ENCODE results near the gene CAMK2D. TPM values are rescaled to one million over a fixed set of nuclear protein-coding genes. Genes with fewer than 3 reads are reported as not detected.
A peak's percentile ranks its signal among the peaks of the same experiment; 100 is the strongest.

The CAMK2D gene
- total and polyA plus RNA-seq, 7 donors: 24.3 to 78.1 (median 54.0) TPM

- Histone ChIP-seq H3K4me3 (no peak overlapping the region), H3K4me1 (peaks cover 0 to 20% (median 15%) of the 10 kb centered on the region in 4 donors), H3K27ac (peak overlapping the region in 1 of 4 donors; percentile 12), H3K36me3 (no peaks in the 10 kb centered on the region), H3K27me3 (no peaks in the 10 kb centered on the region), H3K9me3 (no peaks in the 10 kb centered on the region)
- TF ChIP-seq EP300 (IDR thresholded peaks at IDR 0.05): no peak
- no peak for TF ChIP-seq CTCF (IDR thresholded peaks at IDR 0.05)
- no peak for TF ChIP-seq POLR2A (IDR thresholded peaks at IDR 0.05)
- TF ChIP-seq POLR2AphosphoS5 (IDR thresholded peaks at IDR 0.05): no peak
- intact Hi-C loops (cut with DNase I): no loop called here
- WGBS, 2 donors: 97 to 99% methylated on average over 2 of the region's 2 CpGs
- no peak for DNase-seq
Observed at GRCh38 chr4:113699772-113700171, 61.8 kb downstream of the CAMK2D start.

GRCh38 chr4:113697429-113697828 is 64.1 kb downstream of the CAMK2D start:
- H3K9me3 ChIP-seq: no peaks in the 10 kb centered on the region
- intact Hi-C loops (cut with DNase I): no loop called here
- WGBS, 2 donors: 91 to 93% methylated on average over 2 of the region's 2 CpGs

GRCh38 chr4:113695328-113696169 is 66.0 kb downstream of the CAMK2D start:
- WGBS, 2 donors: 44 to 80% methylated on average over 3 of the region's 3 CpGs
- H3K27ac ChIP-seq: no peak overlapping the region
- H3K4me3 ChIP-seq: no peak overlapping the region
- intact Hi-C loops (cut with DNase I): no loop called here
- H3K9me3 ChIP-seq: no peaks in the 10 kb centered on the region
- TF ChIP-seq POLR2AphosphoS5 (IDR thresholded peaks at IDR 0.05): no peak
- TF ChIP-seq EP300 (IDR thresholded peaks at IDR 0.05): no peak
- TF ChIP-seq CTCF (IDR thresholded peaks at IDR 0.05): no peak
- TF ChIP-seq POLR2A (IDR thresholded peaks at IDR 0.05): no peak
- H3K27me3 ChIP-seq: no peaks in the 10 kb centered on the region
- no peak for DNase-seq
- no peaks in the 10 kb centered on the region for H3K36me3 ChIP-seq
- H3K4me1 ChIP-seq: peaks cover 0 to 51% (median 42%) of the 10 kb centered on the region in 4 donors

More at GRCh38 chr4:113697429-113697828, 64.1 kb downstream of the CAMK2D start:
- H3K27ac ChIP-seq: no peak overlapping the region
- peaks cover 0 to 43% (median 36%) of the 10 kb centered on the region in 4 donors for H3K4me1 ChIP-seq
- no peaks in the 10 kb centered on the region for H3K36me3 ChIP-seq
- H3K27me3 ChIP-seq: no peaks in the 10 kb centered on the region
- no peak overlapping the region for H3K4me3 ChIP-seq
- no peak for TF ChIP-seq POLR2A (IDR thresholded peaks at IDR 0.05)
- no peak for DNase-seq

- TF ChIP-seq EP300 (IDR thresholded peaks at IDR 0.05): no peak
- TF ChIP-seq POLR2AphosphoS5 (IDR thresholded peaks at IDR 0.05): no peak
- no peak for TF ChIP-seq CTCF (IDR thresholded peaks at IDR 0.05)
- TF ChIP-seq POLR2A (IDR thresholded peaks at IDR 0.05): no peak
- WGBS, 2 donors: 95 to 97% methylated on average over 2 of the region's 2 CpGs
Observed at GRCh38 chr4:113694008-113694407, 67.5 kb downstream of the CAMK2D start.

GRCh38 chr4:113692809-113693411 is 68.6 kb downstream of the CAMK2D start:
- no peaks in the 10 kb centered on the region for H3K27me3 ChIP-seq
- peaks cover 0 to 49% (median 39%) of the 10 kb centered on the region in 4 donors for H3K4me1 ChIP-seq
- no peaks in the 10 kb centered on the region for H3K9me3 ChIP-seq
- intact Hi-C loops (cut with DNase I): no loop called here
- no peak for DNase-seq
- H3K36me3 ChIP-seq: no peaks in the 10 kb centered on the region
- peak overlapping the region in 3 of 4 donors; percentile 39 to 62 (median 59) for H3K27ac ChIP-seq
- TF ChIP-seq CTCF (IDR thresholded peaks at IDR 0.05): no peak
- TF ChIP-seq POLR2AphosphoS5 (IDR thresholded peaks at IDR 0.05): no peak
- no peak for TF ChIP-seq POLR2A (IDR thresholded peaks at IDR 0.05)
- no peak for TF ChIP-seq EP300 (IDR thresholded peaks at IDR 0.05)
- WGBS, 2 donors: 11 to 32% methylated on average over 3 of the region's 3 CpGs
- no peak overlapping the region for H3K4me3 ChIP-seq

More at GRCh38 chr4:113694008-113694407, 67.5 kb downstream of the CAMK2D start:
- H3K4me1 ChIP-seq: peaks cover 0 to 42% (median 34%) of the 10 kb centered on the region in 4 donors
- no peaks in the 10 kb centered on the region for H3K9me3 ChIP-seq
- H3K27ac ChIP-seq: peak overlapping the region in 2 of 4 donors; percentile 59 to 62
- no peaks in the 10 kb centered on the region for H3K36me3 ChIP-seq
- H3K27me3 ChIP-seq: no peaks in the 10 kb centered on the region
- DNase-seq: no peak
- intact Hi-C loops (cut with DNase I): no loop called here
- H3K4me3 ChIP-seq: no peak overlapping the region

Data from sigmoid colon (tissue), 7 donors.